ENCODE measurements around the gene AP4S1. TPM values are rescaled to one million over a fixed set of nuclear protein-coding genes. Genes with fewer than 3 reads are reported as not detected.

The AP4S1 gene
- total and polyA plus RNA-seq, 11 donors, result 6.4 to 11.9 (median 8.6) TPM

DNA sequence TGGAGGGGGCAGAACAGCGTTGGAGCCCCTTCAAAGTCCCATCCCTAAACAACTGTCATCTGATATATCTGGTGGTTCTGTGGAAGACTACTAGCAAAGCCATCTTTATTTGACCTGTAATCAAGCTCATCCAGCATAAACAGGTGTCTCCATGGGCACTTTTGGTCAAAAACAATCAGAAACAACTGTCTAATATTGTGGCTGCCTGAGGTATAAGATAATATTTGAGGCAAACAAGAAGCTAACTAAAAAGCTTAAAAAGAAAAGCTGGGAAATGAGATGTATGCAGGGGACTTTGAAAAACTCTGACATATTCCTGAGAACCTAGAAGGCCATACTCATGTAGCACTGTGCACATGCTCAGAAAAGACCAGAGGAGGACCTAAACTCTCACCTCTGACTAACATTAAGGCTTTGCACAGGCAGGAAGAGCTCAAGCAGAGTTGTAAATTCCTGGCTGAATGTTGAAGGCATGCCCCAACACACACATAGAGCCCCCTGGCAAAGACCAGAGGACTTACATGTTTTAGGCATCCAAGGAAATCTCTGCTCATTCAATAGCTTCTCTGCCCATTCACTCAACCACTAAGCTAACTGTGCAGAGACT is 27.2 kb upstream of the AP4S1 start:
- no peak for DNase-seq
- H3K27ac ChIP-seq, result no peak overlapping the region
- intact Hi-C loops (cut with DNase I), result no loop called here
- TF ChIP-seq POLR2A (IDR thresholded peaks at IDR 0.05), result no peak
- TF ChIP-seq, protein P1, sequence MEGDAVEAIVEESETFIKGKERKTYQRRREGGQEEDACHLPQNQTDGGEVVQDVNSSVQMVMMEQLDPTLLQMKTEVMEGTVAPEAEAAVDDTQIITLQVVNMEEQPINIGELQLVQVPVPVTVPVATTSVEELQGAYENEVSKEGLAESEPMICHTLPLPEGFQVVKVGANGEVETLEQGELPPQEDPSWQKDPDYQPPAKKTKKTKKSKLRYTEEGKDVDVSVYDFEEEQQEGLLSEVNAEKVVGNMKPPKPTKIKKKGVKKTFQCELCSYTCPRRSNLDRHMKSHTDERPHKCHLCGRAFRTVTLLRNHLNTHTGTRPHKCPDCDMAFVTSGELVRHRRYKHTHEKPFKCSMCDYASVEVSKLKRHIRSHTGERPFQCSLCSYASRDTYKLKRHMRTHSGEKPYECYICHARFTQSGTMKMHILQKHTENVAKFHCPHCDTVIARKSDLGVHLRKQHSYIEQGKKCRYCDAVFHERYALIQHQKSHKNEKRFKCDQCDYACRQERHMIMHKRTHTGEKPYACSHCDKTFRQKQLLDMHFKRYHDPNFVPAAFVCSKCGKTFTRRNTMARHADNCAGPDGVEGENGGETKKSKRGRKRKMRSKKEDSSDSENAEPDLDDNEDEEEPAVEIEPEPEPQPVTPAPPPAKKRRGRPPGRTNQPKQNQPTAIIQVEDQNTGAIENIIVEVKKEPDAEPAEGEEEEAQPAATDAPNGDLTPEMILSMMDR (IDR thresholded peaks at IDR 0.05), result no peak
- peaks cover 0 to 25% (median 12%) of the 10 kb centered on the region in 12 donors for H3K9me3 ChIP-seq
- H3K4me1 ChIP-seq, result peaks cover 6 to 51% (median 16%) of the 10 kb centered on the region in 12 donors
- no peak for ATAC-seq
- H3K27me3 ChIP-seq, result no peaks in the 10 kb centered on the region
- WGBS, 4 donors, result 96 to 100% (median 99%) methylated on average over 1 of the region's 1 CpG
- no peak overlapping the region for H3K4me3 ChIP-seq
- H3K36me3 ChIP-seq, result peaks cover 0 to 22% (median 4%) of the 10 kb centered on the region in 9 donors

DNA sequence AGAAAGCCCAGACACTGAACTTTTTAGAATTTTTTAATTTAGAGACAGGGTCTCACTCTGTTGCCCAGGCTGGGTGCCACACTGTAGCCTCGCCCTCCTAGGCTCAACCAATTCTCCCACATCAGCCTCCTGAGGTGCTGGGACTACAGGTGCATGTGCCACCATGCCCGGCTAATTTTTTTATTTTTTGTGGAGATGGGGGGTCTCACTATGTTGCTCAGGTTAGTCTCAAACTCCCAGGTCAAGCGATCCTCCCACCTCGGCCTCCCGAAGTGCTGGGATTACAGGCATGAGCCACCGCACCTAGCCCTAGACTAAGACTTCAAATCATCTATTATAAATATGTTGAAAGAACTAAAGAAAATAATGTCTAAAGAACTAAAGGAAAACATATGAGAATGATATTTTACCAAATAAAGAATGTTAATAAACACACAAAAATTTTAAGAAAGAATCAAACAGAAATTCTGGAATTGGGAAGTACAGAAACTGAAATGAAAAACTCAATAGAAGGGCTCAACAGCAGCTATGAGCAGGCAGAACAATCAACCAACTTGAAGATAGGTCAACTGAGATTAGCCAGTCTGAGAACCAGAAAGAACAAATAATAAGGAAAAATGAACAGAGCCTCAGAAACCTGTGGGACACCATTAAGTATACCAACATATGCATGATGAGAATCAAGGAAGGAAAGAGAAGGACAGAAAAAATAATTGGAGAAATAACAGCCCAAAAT is 26.2 kb upstream of the AP4S1 start:
- H3K4me3 ChIP-seq, result no peak overlapping the region
- no peaks in the 10 kb centered on the region for H3K27me3 ChIP-seq
- no peak overlapping the region for H3K27ac ChIP-seq
- H3K9me3 ChIP-seq, result peaks cover 0 to 25% (median 12%) of the 10 kb centered on the region in 12 donors
- TF ChIP-seq, protein P1 (IDR thresholded peaks at IDR 0.05), result no peak
- no peak for TF ChIP-seq POLR2A (IDR thresholded peaks at IDR 0.05)
- peaks cover 6 to 48% (median 16%) of the 10 kb centered on the region in 12 donors for H3K4me1 ChIP-seq
- intact Hi-C loops (cut with DNase I), result no loop called here
- 94 to 99% (median 98%) methylated on average over 6 of the region's 6 CpGs for WGBS, 4 donors
- DNase-seq (no peak), ATAC-seq (no peak)
- peaks cover 0 to 22% (median 7%) of the 10 kb centered on the region in 9 donors for H3K36me3 ChIP-seq

DNA sequence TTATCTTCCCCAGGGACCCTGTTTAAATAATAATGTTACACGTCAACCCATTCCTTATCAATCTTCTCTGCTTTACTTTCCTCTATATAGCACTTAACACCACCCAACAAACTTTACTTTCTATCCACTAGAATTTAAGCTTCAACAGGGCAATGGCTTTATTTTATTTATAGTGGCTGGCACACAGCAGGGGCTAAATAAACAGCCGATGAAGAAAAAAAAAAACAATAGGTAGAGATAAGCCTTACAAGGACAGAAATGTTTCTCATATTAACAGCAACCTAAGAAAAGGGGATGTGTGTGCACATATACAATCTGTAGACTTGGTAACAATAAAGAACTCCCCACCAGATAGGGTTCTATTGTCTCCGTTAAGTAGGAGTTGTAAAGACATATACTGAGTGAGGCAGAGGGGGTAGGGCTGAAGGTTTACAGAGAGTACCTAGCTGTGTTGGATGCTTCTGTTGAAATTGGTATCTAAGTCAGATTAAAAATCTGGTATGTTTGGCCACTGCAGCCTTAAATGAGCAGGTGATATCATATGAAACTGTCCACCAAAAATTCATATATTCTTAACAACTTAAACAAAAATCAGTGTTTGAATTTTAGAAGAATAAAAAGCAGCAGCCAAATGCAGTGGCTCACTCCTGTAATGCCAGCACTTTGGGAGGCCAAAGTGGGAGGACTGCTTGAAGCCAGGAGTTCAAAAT is 24.7 kb upstream of the AP4S1 start:
- no peak for TF ChIP-seq POLR2A (IDR thresholded peaks at IDR 0.05)
- TF ChIP-seq, protein P1 (IDR thresholded peaks at IDR 0.05), result no peak
- ATAC-seq (no peak), DNase-seq (no peak)
- H3K4me1 ChIP-seq, result peaks cover 0 to 32% (median 6%) of the 10 kb centered on the region in 12 donors
- intact Hi-C loops (cut with DNase I), result no loop called here
- peaks cover 0 to 35% (median 10%) of the 10 kb centered on the region in 9 donors for H3K36me3 ChIP-seq
- H3K9me3 ChIP-seq, result peaks cover 0 to 25% (median 12%) of the 10 kb centered on the region in 12 donors
- no peak overlapping the region for H3K4me3 ChIP-seq
- H3K27me3 ChIP-seq, result no peaks in the 10 kb centered on the region
- 48 to 54% (median 48%) methylated on average over 3 of the region's 3 CpGs for WGBS, 4 donors
- peak overlapping the region in 1 of 12 donors; percentile 3 for H3K27ac ChIP-seq

DNA sequence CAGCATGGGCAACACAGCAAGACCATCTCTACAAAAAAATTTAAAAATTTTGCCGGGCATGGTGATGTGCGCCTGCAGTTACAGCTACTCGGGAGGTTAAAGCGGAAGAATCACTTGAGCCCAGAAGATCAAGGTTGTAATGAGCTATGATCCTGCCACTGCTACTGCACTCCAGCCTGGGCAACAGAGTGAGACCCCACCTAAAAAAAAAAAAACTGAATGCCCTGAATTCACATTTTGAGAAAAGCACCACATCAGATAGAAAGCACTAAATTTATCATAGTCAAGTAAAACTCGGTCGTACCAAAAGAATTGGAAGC is 24.1 kb upstream of the AP4S1 start:
- ATAC-seq, result no peak
- Histone ChIP-seq H3K36me3 (peaks cover 0 to 40% (median 13%) of the 10 kb centered on the region in 9 donors), H3K27ac (no peak overlapping the region), H3K9me3 (peaks cover 0 to 25% (median 12%) of the 10 kb centered on the region in 12 donors), H3K4me3 (no peak overlapping the region), H3K4me1 (peaks cover 0 to 27% (median 3%) of the 10 kb centered on the region in 12 donors), H3K27me3 (no peaks in the 10 kb centered on the region)
- 81 to 99% (median 90%) methylated on average over 6 of the region's 6 CpGs for WGBS, 4 donors
- TF ChIP-seq POLR2A (IDR thresholded peaks at IDR 0.05), result no peak
- TF ChIP-seq, protein P1 (IDR thresholded peaks at IDR 0.05), result no peak
- DNase-seq, result no peak
- intact Hi-C loops (cut with DNase I), result no loop called here
